Astrocyte (in vitro differentiated cells and primary cell): Measurements from ENCODE around the gene RPS14. TPM values are rescaled to one million over a fixed set of nuclear protein-coding genes. Genes with fewer than 3 reads are reported as not detected.

Experiments
- DNase-seq: peaks from one replicate; pipeline ENCODE4 v3.0.0-alpha.2; 2010; ENCODE audit warnings: low read depth
- FAIRE-seq: peaks from 2 replicates; lab custom pipeline; 2011; peaks lifted over from hg19 to GRCh38; lab: Jason Lieb, UNC
- H2AFZ ChIP-seq: 2 replicates; pipeline ENCODE4 v1.6.0; 2012; ENCODE audit warnings: low read depth, low read length, inconsistent platforms
- H3K27ac ChIP-seq: 2 replicates; pipeline ENCODE4 v1.5.1; 2011; ENCODE audit warnings: low read depth, low read length, inconsistent platforms
- H3K27me3 ChIP-seq: 2 replicates; pipeline ENCODE4 v1.6.0; 2011; ENCODE audit warnings: low read length, inconsistent platforms; ENCODE audit not compliant: insufficient read depth
- H3K36me3 ChIP-seq: 2 replicates; pipeline ENCODE4 v1.5.1; 2011; ENCODE audit warnings: low read length, inconsistent platforms; ENCODE audit not compliant: insufficient read depth
- H3K4me1 ChIP-seq: 2 replicates; pipeline ENCODE4 v1.5.1; 2011; ENCODE audit warnings: low read length, inconsistent platforms; ENCODE audit not compliant: insufficient read depth
- H3K4me2 ChIP-seq: 2 replicates; pipeline ENCODE4 v1.6.0; 2012; ENCODE audit warnings: low read length, inconsistent platforms
- H3K4me3 ChIP-seq: 2 replicates; pipeline ENCODE4 v1.5.1; 2011; ENCODE audit warnings: low read depth, mild to moderate bottlenecking, low read length, inconsistent platforms; ENCODE audit not compliant: insufficient read depth
- H3K79me2 ChIP-seq: 2 replicates; pipeline ENCODE4 v1.6.0; 2012; ENCODE audit warnings: mild to moderate bottlenecking, low read length, inconsistent platforms; ENCODE audit not compliant: insufficient read depth
- H3K9ac ChIP-seq: 2 replicates; pipeline ENCODE4 v1.6.0; 2012; ENCODE audit warnings: mild to moderate bottlenecking, low read length, inconsistent platforms
- H3K9me3 ChIP-seq: 2 replicates; pipeline ENCODE4 v1.5.1; 2012; ENCODE audit warnings: low read depth, mild to moderate bottlenecking, low read length, inconsistent platforms; ENCODE audit not compliant: insufficient read depth
- H4K20me1 ChIP-seq: 2 replicates; pipeline ENCODE4 v1.6.0; 2012; ENCODE audit warnings: low read length, inconsistent platforms; ENCODE audit not compliant: insufficient read depth
- H3K27ac Mint-ChIP-seq: one replicate; pipeline ENCODE4 v1.8.0; 2021; ENCODE audit warnings: mild to moderate bottlenecking, mixed read lengths; ENCODE audit not compliant: unreplicated experiment
- H3K27me3 Mint-ChIP-seq: one replicate; pipeline ENCODE4 v1.8.0; 2021; ENCODE audit warnings: low read depth, mixed read lengths; ENCODE audit not compliant: unreplicated experiment
- H3K36me3 Mint-ChIP-seq: one replicate; pipeline ENCODE4 v1.8.0; 2021; ENCODE audit warnings: low read depth, mixed read lengths; ENCODE audit not compliant: unreplicated experiment
- H3K4me1 Mint-ChIP-seq: one replicate; pipeline ENCODE4 v1.8.0; 2021; ENCODE audit warnings: low read depth, mixed read lengths; ENCODE audit not compliant: unreplicated experiment
- H3K4me3 Mint-ChIP-seq: one replicate; pipeline ENCODE4 v1.8.0; 2021; ENCODE audit warnings: mild to moderate bottlenecking, moderate library complexity, mixed read lengths; ENCODE audit not compliant: unreplicated experiment
- H3K9me3 Mint-ChIP-seq: one replicate; pipeline ENCODE4 v1.8.0; 2021; ENCODE audit warnings: mild to moderate bottlenecking, mixed read lengths; ENCODE audit not compliant: unreplicated experiment
- EZH2 ChIP-seq: IDR thresholded peaks from 2 replicates; pipeline ENCODE4 v1.6.1; 2012; ENCODE audit warnings: mild to moderate bottlenecking, low read length, inconsistent platforms; ENCODE audit not compliant: insufficient read depth
- total RNA-seq: library from RNA; stranded (reverse); gene quantifications from 2 replicates; pipeline ENCODE4 v1.2.1, GENCODE V29; 2021
- TF ChIP-seq, protein P1 (sequence below): IDR thresholded peaks from 2 replicates; pipeline ENCODE4 v1.5.1; 2011; ENCODE audit warnings: low read depth, mild to moderate bottlenecking, inconsistent platforms, low read length, moderate library complexity; ENCODE audit not compliant: insufficient read depth

The RPS14 gene
- total RNA-seq, 1 donor from 2014 or later, result 2,054 TPM

DNA sequence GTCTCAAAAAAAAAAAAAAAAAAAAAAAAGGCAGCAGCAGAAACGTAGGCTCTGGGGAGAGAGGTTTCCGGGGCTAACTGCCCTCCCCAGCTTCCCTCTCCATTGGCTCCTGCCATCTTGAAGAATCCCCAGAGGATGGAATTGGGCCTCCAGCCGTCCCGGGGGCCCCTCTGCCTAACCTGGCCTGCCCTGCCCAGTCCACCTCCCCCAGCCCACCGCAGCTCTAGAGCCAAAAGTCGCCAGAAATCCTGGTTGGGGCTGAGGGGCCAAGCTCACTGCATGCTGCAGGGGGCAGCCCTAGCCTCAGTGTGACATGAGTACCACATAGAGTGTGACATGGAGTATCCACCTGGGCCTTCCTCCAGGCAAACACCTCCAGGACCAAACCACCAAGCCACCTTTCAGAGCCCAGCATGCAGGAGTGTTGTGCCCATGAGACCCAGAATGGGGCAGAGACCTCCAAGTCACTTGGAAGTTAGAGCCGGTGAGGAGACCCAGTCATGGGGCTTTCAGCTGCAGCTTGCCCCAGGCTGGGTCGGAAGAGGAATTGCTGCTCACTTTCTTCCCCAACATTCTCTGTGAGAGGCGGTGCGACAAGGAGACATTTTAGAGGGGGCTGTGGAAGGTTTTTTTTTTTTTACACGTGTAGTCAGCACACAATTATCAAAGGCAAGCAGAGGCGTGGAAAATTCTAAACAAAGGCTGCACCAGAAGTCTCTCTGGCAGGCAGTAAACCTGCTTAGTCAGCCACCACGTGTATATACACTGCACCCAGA lies 54.4 kb downstream of the RPS14 start:
- H3K4me3 Mint-ChIP-seq, result no peak overlapping the region
- no peak for FAIRE-seq
- no peaks in the 10 kb centered on the region for H3K79me2 ChIP-seq

DNA sequence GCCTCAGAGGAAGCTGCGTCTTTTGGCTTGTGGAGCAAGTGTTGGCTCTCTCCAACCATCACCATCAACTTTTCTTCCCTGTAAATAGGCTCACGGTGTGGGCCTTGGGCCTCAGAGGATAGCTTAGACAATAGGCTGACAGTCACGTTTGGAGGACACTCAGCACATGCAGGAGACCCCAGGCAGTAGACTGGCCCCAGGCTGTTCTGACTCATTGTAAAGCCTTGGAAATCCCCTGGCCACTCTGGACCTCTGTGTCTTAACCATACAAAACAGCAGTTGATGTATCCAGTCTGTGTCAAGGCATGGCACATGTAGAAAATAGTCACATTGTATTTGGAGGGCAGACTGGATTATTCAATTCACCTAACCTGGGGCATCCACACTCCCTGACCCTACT lies 55.4 kb downstream of the RPS14 start:
- no peaks in the 10 kb centered on the region for H3K9me3 Mint-ChIP-seq
- H3K4me3 Mint-ChIP-seq, result no peak overlapping the region
- H3K27me3 ChIP-seq, result no peaks in the 10 kb centered on the region
- H3K36me3 Mint-ChIP-seq, result peaks cover 41% of the 10 kb centered on the region
- TF ChIP-seq, protein P1, sequence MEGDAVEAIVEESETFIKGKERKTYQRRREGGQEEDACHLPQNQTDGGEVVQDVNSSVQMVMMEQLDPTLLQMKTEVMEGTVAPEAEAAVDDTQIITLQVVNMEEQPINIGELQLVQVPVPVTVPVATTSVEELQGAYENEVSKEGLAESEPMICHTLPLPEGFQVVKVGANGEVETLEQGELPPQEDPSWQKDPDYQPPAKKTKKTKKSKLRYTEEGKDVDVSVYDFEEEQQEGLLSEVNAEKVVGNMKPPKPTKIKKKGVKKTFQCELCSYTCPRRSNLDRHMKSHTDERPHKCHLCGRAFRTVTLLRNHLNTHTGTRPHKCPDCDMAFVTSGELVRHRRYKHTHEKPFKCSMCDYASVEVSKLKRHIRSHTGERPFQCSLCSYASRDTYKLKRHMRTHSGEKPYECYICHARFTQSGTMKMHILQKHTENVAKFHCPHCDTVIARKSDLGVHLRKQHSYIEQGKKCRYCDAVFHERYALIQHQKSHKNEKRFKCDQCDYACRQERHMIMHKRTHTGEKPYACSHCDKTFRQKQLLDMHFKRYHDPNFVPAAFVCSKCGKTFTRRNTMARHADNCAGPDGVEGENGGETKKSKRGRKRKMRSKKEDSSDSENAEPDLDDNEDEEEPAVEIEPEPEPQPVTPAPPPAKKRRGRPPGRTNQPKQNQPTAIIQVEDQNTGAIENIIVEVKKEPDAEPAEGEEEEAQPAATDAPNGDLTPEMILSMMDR, result no peak
- no peak overlapping the region for H3K27ac ChIP-seq
- H3K27ac Mint-ChIP-seq, result no peak overlapping the region
- no peak overlapping the region for H3K4me2 ChIP-seq
- no peaks in the 10 kb centered on the region for H4K20me1 ChIP-seq
- H2AFZ ChIP-seq, result no peak overlapping the region
- no peaks in the 10 kb centered on the region for H3K27me3 Mint-ChIP-seq
- DNase-seq, result no peak
- peaks cover 4% of the 10 kb centered on the region for H3K4me1 ChIP-seq
- H3K9ac ChIP-seq, result no peak overlapping the region
- H3K9me3 ChIP-seq, result no peaks in the 10 kb centered on the region
- H3K36me3 ChIP-seq, result peaks cover 39% of the 10 kb centered on the region
- peaks cover 7% of the 10 kb centered on the region for H3K4me1 Mint-ChIP-seq
- H3K4me3 ChIP-seq, result no peak overlapping the region
- no peaks in the 10 kb centered on the region for H3K79me2 ChIP-seq
- FAIRE-seq, result no peak

More for the DNA sequence above, 54.4 kb downstream of the RPS14 start:
- Histone ChIP-seq H3K9ac (no peak overlapping the region), H3K4me2 (no peak overlapping the region), H3K27ac (no peak overlapping the region), H3K4me3 (no peak overlapping the region), H2AFZ (no peak overlapping the region), H3K9me3 (no peaks in the 10 kb centered on the region), H4K20me1 (no peaks in the 10 kb centered on the region), H3K4me1 (peaks cover 4% of the 10 kb centered on the region), H3K27me3 (no peaks in the 10 kb centered on the region), H3K36me3 (peaks cover 36% of the 10 kb centered on the region)
- no peak for DNase-seq
- Mint-ChIP-seq H3K27me3 (no peaks in the 10 kb centered on the region), H3K9me3 (no peaks in the 10 kb centered on the region), H3K4me1 (peaks cover 14% of the 10 kb centered on the region), H3K36me3 (peaks cover 42% of the 10 kb centered on the region), H3K27ac (no peak overlapping the region)
- no peak for TF ChIP-seq EZH2
- TF ChIP-seq, protein P1, result no peak

DNA sequence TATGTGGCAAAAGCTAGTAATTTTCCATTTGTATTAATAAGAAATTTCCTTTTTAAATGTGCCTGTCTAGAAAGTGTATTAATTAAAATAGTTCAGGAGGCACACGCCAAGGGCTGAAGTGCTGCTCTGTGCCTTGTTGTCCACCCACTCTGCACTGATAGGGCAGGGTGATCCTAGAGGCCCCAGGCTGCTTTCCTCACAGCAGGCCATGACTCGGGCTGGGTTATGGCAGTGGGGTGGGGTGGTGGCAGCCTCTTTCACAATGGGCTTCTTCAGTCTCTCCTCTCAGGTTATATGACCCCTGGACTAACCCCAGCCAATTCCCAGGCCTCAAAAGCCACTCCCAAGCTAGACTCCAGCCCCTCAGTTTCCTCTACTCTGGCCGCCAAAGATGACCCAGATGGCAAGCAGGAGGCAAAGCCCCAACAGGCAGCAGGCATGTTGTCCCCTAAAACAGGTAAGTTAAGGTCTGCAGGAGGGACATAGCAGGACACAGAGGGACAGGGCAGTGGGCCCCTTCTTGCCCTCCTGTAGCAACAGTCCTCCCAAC lies 56.4 kb downstream of the RPS14 start:
- FAIRE-seq (no peak), DNase-seq (no peak)
- Histone ChIP-seq H2AFZ (no peak overlapping the region), H3K79me2 (no peaks in the 10 kb centered on the region), H3K9me3 (no peaks in the 10 kb centered on the region), H3K4me2 (no peak overlapping the region), H3K4me1 (peaks cover 4% of the 10 kb centered on the region), H3K9ac (no peak overlapping the region), H3K27me3 (no peaks in the 10 kb centered on the region), H3K27ac (no peak overlapping the region), H3K36me3 (peaks cover 39% of the 10 kb centered on the region), H4K20me1 (no peaks in the 10 kb centered on the region), H3K4me3 (no peak overlapping the region)
- Mint-ChIP-seq H3K4me3 (no peak overlapping the region), H3K27me3 (no peaks in the 10 kb centered on the region), H3K36me3 (peaks cover 35% of the 10 kb centered on the region), H3K4me1 (peaks cover 2% of the 10 kb centered on the region), H3K9me3 (no peaks in the 10 kb centered on the region), H3K27ac (no peak overlapping the region)
- TF ChIP-seq, protein P1, result no peak
- no peak for TF ChIP-seq EZH2
